ENCODE data around the gene NR2F1-AS1. TPM values are rescaled to one million over a fixed set of nuclear protein-coding genes. Genes with fewer than 3 reads are reported as not detected.

Gene NR2F1-AS1
- total RNA-seq, 1 donor from 2014 or later = not detected

- CTCF ChIA-PET = no interaction called here
- ATAC-seq (ENCODE audit: low read depth) = no peak
- intact Hi-C loops (cut with micrococcal nuclease) = loop anchor here (5.0 kb wide), 1 partner anchor 33 kb away; no protein-coding TSS in a partner anchor
These were observed 6.3 kb downstream of the NR2F1-AS1 start for GRCh38 chr5:93574491-93575305.

DNA sequence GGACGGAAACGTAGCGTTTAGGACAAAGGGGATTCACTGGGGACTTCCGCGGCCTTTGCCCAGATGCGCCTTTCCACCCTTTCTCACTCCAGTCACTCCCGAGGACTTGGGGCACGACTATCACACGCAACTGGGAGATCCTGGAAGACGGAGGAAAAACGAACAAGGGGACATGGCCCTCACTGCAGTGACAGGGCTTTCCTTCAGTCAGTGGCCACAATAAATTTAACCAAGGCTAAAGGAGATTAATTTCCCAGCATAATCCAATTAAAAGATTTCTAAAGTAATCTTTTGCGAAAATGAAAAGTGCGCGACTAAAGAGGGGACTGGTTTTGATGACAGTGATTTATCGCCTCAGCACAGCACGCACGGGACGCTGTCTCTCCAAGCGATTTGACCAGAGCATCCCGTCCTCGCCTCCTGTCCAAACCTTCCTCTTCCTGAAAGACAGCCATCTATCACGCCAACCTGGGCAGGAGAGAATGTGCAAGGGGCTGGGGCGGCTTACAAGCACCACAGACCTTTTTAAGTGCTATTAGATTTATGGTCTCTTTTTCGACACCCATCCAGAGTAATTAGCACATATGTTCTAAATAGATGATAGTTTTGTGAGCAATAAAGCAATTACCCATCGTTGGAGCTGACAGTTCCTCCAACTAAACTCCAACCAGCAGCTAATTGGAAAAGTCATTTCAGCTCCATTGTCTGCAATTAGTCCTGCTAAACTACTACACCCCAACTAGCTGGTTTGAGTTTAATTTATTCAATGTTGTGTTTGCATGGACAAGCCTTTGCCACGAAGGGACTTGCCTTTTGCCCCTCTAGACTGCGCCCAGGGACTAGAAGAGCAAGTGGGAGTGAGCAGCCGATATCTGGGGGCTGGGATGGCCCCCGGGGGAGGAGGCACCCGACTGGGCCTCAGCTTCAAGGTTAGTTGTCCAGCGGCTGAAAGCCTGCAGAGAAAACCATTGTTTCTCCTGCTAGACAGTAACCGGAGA is 7.4 kb downstream of the NR2F1-AS1 start:
- POLR2A ChIA-PET = no interaction called here
- H3K4me3 Mint-ChIP-seq = no peak overlapping the region
- TF ChIP-seq CTCF (IDR thresholded peaks at IDR 0.05) = no peak
- no peaks in the 10 kb centered on the region for H3K36me3 Mint-ChIP-seq (ENCODE audit: low read depth)
- peaks cover 21% of the 10 kb centered on the region for H3K4me1 Mint-ChIP-seq
- peaks cover 85% of the 10 kb centered on the region for H3K27me3 Mint-ChIP-seq
- no peak for ATAC-seq (ENCODE audit: low read depth)
- no peaks in the 10 kb centered on the region for H3K9me3 Mint-ChIP-seq
- DNase-seq = no peak
- CTCF ChIA-PET = no interaction called here
- no peak overlapping the region for H3K27ac Mint-ChIP-seq
- intact Hi-C loops (cut with micrococcal nuclease) = loop anchor here (5.0 kb wide), 1 partner anchor 34 kb away; no protein-coding TSS in a partner anchor

More at GRCh38 chr5:93574491-93575305, 6.3 kb downstream of the NR2F1-AS1 start:
- POLR2A ChIA-PET = no interaction called here
- Mint-ChIP-seq H3K36me3 (ENCODE audit: low read depth) (no peaks in the 10 kb centered on the region), H3K27me3 (peaks cover 77% of the 10 kb centered on the region), H3K4me1 (peaks cover 28% of the 10 kb centered on the region), H3K4me3 (no peak overlapping the region), H3K9me3 (no peaks in the 10 kb centered on the region), H3K27ac (no peak overlapping the region)
- DNase-seq = no peak
- no peak for TF ChIP-seq CTCF (IDR thresholded peaks at IDR 0.05)

DNA sequence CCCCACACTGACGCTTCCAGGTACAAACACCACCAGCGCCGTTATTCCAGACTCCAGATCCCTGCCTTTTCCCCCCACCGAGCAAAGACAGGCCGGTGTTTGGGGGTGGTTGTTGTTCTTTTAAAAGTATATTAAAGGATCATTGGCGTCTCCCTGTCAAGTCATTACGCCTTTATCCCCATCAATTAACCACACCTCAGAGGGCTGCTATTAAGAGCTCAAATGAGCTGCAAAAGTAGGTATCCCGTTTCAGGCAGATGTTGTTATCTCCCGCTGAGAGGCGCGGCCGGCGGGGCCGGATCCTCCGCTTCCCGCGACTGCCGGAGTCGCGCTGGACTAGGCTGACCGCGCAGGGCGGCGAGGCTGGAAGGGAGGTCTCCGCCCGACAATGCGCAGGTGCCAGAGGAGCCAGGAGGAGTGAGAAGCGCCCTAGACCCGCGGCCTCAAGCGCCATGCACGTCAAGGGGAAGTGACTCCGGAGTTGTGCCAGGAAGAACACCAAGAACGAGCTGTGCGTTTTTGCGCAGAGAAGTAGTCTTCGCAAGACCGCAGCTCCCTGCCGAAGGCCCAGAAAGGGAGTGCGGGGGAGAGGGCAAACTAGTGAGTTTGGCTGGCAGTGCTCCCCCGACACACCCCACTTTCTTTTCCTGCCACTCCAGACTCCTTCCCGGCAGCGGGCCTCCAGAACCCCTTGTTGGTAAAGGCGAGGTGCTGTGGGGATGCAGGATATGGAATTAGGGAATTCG is 8.2 kb downstream of the NR2F1-AS1 start:
- Mint-ChIP-seq H3K27me3 (peaks cover 81% of the 10 kb centered on the region), H3K9me3 (no peaks in the 10 kb centered on the region), H3K36me3 (ENCODE audit: low read depth) (no peaks in the 10 kb centered on the region), H3K4me3 (no peak overlapping the region), H3K4me1 (peaks cover 17% of the 10 kb centered on the region), H3K27ac (no peak overlapping the region)
- ATAC-seq (ENCODE audit: low read depth) = no peak
- ChIA-PET POLR2A (no interaction called here), CTCF (no interaction called here)
- no peak for TF ChIP-seq CTCF (IDR thresholded peaks at IDR 0.05)
- intact Hi-C loops (cut with micrococcal nuclease) = loop anchor here (1.0 to 5.0 kb wide), 2 partner anchors 8 to 35 kb away; no protein-coding TSS in a partner anchor
- no peak for DNase-seq

DNA sequence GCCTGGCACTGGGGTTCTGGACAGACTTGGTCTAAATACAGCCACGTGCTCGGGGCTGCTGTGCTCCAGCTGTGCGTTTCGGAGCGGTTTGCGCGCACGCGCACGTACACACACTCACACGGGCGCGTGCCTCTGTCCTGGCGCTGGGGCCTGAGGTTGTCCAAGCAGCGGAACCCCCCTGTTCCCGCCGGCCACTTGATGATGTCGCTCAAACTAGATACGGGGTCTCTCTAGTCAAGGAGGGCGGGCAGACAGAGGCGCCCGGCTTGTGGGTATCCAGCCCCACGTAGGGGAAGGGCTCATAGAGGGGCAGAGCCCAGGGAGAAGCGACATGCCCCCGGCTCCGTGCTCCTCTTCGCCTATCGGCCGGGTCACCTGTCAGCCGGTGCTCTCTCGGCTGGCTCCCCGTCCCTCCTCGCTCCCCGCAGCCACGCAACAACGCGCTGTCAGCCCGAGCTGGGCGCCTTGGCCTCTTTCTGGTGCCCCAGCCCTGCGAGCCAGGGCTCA is 8.9 kb downstream of the NR2F1-AS1 start:
- no peaks in the 10 kb centered on the region for H3K36me3 Mint-ChIP-seq (ENCODE audit: low read depth)
- intact Hi-C loops (cut with micrococcal nuclease) = loop anchor here (1.0 to 5.0 kb wide), 2 partner anchors 8 to 35 kb away; no protein-coding TSS in a partner anchor
- DNase-seq = no peak
- ChIA-PET CTCF (interaction anchor here (1.1 to 1.2 kb wide), 2 partner anchors 34 to 229 kb away, joined by 4 read pairs; no protein-coding TSS in a partner anchor), POLR2A (interaction anchor here (0.6 kb wide), 1 partner anchor 23 kb away, joined by 3 read pairs; no protein-coding TSS in a partner anchor)
- no peaks in the 10 kb centered on the region for H3K9me3 Mint-ChIP-seq
- peaks cover 79% of the 10 kb centered on the region for H3K27me3 Mint-ChIP-seq
- no peak for TF ChIP-seq CTCF (IDR thresholded peaks at IDR 0.05)
- peaks cover 17% of the 10 kb centered on the region for H3K4me1 Mint-ChIP-seq
- H3K27ac Mint-ChIP-seq = no peak overlapping the region
- no peak overlapping the region for H3K4me3 Mint-ChIP-seq
- ATAC-seq (ENCODE audit: low read depth) = no peak

All from activated B cell treated with CpG ODN at 0.5 μM for 24 hours (primary cell).